Karpas-422 (cell line): ENCODE results near the gene NFKBIE. TPM values are rescaled to one million over a fixed set of nuclear protein-coding genes. Genes with fewer than 3 reads are reported as not detected.

ENCODE experiments used
- DNase-seq: peaks from one replicate; pipeline ENCODE4 v3.0.0-alpha.2; 2015
- H2AFZ ChIP-seq: fragments of 200-600 bp; sonication (generic); 2 replicates; pipeline ENCODE4 v1.6.1; 2014; ENCODE audit warnings: antibody characterized with exemption, low read length, mixed read lengths
- H3K27ac ChIP-seq: fragments of 200-600 bp; sonication (generic); 2 replicates; pipeline ENCODE4 v1.5.1; 2014; ENCODE audit warnings: mild to moderate bottlenecking, low read length, moderate library complexity
- H3K27me3 ChIP-seq: fragments of 200-600 bp; sonication (generic); 2 replicates; pipeline ENCODE4 v1.6.1; 2014; ENCODE audit warnings: low read length, mixed read lengths
- H3K36me3 ChIP-seq: fragments of 200-600 bp; sonication (generic); 2 replicates; pipeline ENCODE4 v1.6.1; 2014; ENCODE audit warnings: low read length, mixed read lengths; ENCODE audit not compliant: insufficient read depth
- H3K4me1 ChIP-seq: fragments of 200-600 bp; sonication (generic); 2 replicates; pipeline ENCODE4 v1.6.1; 2014; ENCODE audit warnings: mild to moderate bottlenecking, low read length, mixed read lengths
- H3K4me2 ChIP-seq: fragments of 200-600 bp; sonication (generic); 2 replicates; pipeline ENCODE4 v1.6.1; 2014; ENCODE audit warnings: low read length, low read depth, mild to moderate bottlenecking; ENCODE audit not compliant: poor library complexity, severe bottlenecking
- H3K4me3 ChIP-seq: fragments of 200-600 bp; sonication (generic); 2 replicates; pipeline ENCODE4 v1.5.1; 2014; ENCODE audit warnings: mild to moderate bottlenecking, antibody characterized with exemption, low read length, mixed read lengths
- H3K79me2 ChIP-seq: fragments of 200-600 bp; sonication (generic); 2 replicates; pipeline ENCODE4 v1.6.1; 2014; ENCODE audit warnings: mild to moderate bottlenecking, low read length, mixed read lengths
- H3K9ac ChIP-seq: fragments of 200-600 bp; sonication (generic); 2 replicates; pipeline ENCODE4 v1.6.0; 2014; ENCODE audit warnings: low read length
- H3K9me2 ChIP-seq: fragments of 200-600 bp; sonication (generic), shearing (Covaris generic); replicated peaks from 2 replicates; pipeline ENCODE4 v1.6.0; 2014; ENCODE audit warnings: mild to moderate bottlenecking, low read length, moderate library complexity; ENCODE audit not compliant: insufficient read depth
- H3K9me3 ChIP-seq: fragments of 300-700, 200-600 bp; sonication (generic); 2 replicates; pipeline ENCODE4 v1.6.1; 2014; ENCODE audit warnings: low read length, mixed read lengths
- H4K20me1 ChIP-seq: fragments of 200-600 bp; sonication (generic); 2 replicates; pipeline ENCODE4 v1.6.1; 2014; ENCODE audit warnings: mild to moderate bottlenecking, antibody characterized with exemption, low read length, low read depth; ENCODE audit not compliant: insufficient read depth
- total RNA-seq: library from RNA; depleted of rRNA; stranded (reverse); fragments of >200 nt; shearing (Covaris generic); gene quantifications from 2 replicates; pipeline ENCODE4 v1.2.3, GENCODE V29; 2014; ENCODE audit warnings: low replicate concordance

NFKBIE gene
- total RNA-seq, 1 experiment from 2014 or later, result 26.1 TPM

- Histone ChIP-seq H3K36me3 (no peaks in the 10 kb centered on the region), H4K20me1 (no peaks in the 10 kb centered on the region), H2AFZ (no peak overlapping the region), H3K4me2 (no peak overlapping the region), H3K9me3 (no peaks in the 10 kb centered on the region), H3K9ac (no peak overlapping the region), H3K79me2 (no peaks in the 10 kb centered on the region), H3K27ac (no peak overlapping the region), H3K4me1 (no peaks in the 10 kb centered on the region), H3K4me3 (no peak overlapping the region), H3K27me3 (no peaks in the 10 kb centered on the region), H3K9me2 (no peaks in the 10 kb centered on the region)
- DNase-seq, result no peak
Measured at GRCh38 chr6:44277763-44278162, 12.4 kb upstream of the NFKBIE start.

DNA sequence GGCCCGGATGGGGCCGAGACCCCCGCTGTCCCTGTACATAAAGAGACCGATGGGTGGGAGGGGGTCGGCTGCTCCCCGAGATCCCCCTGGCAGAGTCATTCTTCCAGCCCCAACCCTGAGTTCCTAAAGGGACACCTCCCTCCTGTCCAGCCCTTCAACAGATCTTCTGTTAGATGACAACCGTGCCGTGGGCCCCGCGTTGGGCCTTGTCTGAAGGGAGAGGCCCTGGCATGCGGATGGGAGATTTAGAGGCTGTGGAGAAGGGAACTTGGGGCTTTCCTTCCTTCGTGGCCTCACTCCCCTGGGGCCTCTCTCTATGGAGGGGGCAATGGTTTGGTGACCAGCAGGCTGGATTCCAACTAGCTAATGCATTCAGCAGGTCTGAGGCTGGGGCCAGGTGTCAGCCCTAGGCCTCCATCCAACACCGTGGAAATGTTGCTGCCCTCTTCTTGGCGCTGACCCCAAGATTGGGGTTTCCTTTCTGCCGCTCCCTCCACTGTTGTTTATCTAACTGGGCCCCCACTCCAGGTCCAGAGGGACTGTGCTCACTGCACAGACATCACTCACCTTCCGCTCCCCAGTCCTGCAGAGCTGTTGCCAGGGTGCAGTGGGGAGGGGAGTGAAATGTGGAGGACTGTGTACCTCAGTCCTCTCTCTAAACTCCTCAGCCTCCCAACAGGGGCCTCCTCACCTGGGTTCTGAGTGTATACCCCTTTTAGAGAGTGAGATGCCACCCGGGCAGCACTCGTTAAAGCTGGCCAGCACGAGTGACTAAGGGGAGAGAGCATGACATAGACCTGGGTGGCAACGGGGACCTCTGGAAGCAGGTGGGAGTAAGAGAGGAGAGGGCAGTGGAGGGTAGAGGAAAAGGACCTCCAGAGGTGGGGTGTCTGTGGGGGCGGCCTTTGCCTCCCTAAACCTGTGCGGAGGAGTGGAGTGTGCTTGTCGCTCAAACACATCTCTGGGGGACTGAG, 11.6 kb upstream of the NFKBIE start:
- no peaks in the 10 kb centered on the region for H4K20me1 ChIP-seq
- no peak for DNase-seq
- no peak overlapping the region for H3K27ac ChIP-seq
- H2AFZ ChIP-seq, result no peak overlapping the region
- no peak overlapping the region for H3K4me2 ChIP-seq
- no peak overlapping the region for H3K4me3 ChIP-seq
- no peaks in the 10 kb centered on the region for H3K79me2 ChIP-seq
- H3K27me3 ChIP-seq, result no peaks in the 10 kb centered on the region
- no peaks in the 10 kb centered on the region for H3K4me1 ChIP-seq
- H3K9me2 ChIP-seq, result no peaks in the 10 kb centered on the region
- H3K9me3 ChIP-seq, result no peaks in the 10 kb centered on the region
- H3K9ac ChIP-seq, result no peak overlapping the region
- no peaks in the 10 kb centered on the region for H3K36me3 ChIP-seq

DNA sequence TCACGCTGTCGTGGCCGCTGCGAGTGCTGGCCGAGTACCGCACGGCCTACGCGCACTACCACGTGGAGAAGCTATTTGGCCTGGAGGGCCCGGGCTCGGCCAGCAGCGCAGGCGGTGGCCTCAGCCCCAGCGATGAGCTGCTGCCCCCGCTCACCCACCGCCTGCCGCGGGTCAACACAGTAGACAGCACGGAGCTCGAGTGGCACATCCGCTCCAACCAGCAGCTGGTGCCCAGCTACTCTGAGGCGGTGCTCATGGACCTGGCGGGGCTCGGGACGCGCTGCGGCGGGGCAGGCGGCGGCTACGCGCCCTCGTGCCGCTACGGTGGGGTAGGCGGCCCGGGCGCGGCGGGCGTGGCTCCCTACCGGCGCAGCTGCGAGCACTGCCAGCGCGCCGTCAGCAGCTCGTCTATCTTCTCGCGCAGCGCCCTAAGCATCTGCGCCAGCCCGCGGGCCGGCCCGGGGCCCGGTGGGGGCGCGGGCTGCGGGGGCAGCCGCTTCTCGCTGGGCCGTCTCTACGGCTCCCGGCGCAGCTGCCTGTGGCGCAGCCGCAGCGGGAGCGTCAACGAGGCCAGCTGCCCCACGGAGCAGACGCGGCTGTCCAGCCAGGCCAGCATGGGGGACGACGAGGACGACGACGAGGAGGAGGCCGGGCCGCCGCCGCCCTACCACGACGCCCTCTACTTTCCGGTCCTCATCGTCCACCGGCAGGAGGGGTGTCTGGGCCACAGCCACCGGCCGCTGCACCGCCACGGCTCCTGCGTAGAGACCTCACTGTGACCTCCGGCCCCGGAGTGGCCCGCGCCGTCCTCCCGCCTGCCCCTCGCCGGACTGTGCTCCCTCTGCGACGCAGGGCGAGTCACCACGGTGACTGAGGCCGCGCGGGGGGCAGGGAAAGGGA, 10.6 kb upstream of the NFKBIE start:
- Histone ChIP-seq H3K36me3 (no peaks in the 10 kb centered on the region), H3K27ac (no peak overlapping the region), H3K79me2 (no peaks in the 10 kb centered on the region), H3K27me3 (no peaks in the 10 kb centered on the region), H3K4me2 (no peak overlapping the region), H3K4me1 (0 out of 2 replicates have a peak, but pooled peaks cover 2% of the 10 kb centered on the region), H4K20me1 (no peaks in the 10 kb centered on the region), H3K9me2 (no peaks in the 10 kb centered on the region), H2AFZ (no peak overlapping the region), H3K4me3 (no peak overlapping the region), H3K9ac (no peak overlapping the region), H3K9me3 (no peaks in the 10 kb centered on the region)
- no peak for DNase-seq

DNA sequence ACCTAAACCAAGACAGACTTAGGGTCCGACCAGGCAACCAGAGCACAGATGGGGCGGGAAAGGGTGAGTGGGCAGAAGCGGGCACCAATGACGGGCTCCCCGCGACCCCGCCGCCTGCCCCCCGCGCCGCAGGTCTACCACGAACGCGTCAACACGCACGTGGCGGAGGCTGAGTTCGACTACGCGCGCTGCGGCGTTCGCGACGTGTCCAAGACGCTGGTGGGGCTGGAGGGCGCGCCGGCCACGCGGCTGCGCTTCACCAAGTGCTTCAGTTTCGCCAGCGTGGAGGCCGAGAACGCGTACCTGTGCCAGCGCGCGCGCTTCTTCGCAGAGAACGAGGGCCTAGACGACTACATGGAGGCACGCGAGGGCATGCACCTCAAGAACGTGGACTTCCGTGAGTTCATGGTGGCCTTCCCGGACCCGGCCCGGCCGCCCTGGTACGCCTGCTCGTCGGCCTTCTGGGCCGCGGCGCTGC, 10.0 kb upstream of the NFKBIE start:
- Histone ChIP-seq H4K20me1 (no peaks in the 10 kb centered on the region), H2AFZ (no peak overlapping the region), H3K9me3 (no peaks in the 10 kb centered on the region), H3K4me3 (no peak overlapping the region), H3K27ac (no peak overlapping the region), H3K9me2 (no peaks in the 10 kb centered on the region), H3K4me1 (0 out of 2 replicates have a peak, but pooled peaks cover 3% of the 10 kb centered on the region), H3K79me2 (no peaks in the 10 kb centered on the region), H3K36me3 (no peaks in the 10 kb centered on the region), H3K27me3 (no peaks in the 10 kb centered on the region), H3K4me2 (no peak overlapping the region), H3K9ac (no peak overlapping the region)
- no peak for DNase-seq

GRCh38 chr6:44273617-44274016, 8.3 kb upstream of the NFKBIE start:
- Histone ChIP-seq H3K4me1 (0 out of 2 replicates have a peak, but pooled peaks cover 3% of the 10 kb centered on the region), H3K36me3 (no peaks in the 10 kb centered on the region), H4K20me1 (0 out of 2 replicates have a peak, but pooled peaks cover 3% of the 10 kb centered on the region), H2AFZ (no peak overlapping the region), H3K79me2 (no peaks in the 10 kb centered on the region), H3K27me3 (no peaks in the 10 kb centered on the region), H3K9ac (no peak overlapping the region), H3K4me2 (no peak overlapping the region), H3K9me2 (no peaks in the 10 kb centered on the region), H3K9me3 (no peaks in the 10 kb centered on the region), H3K27ac (no peak overlapping the region), H3K4me3 (no peak overlapping the region)
- DNase-seq, result no peak

GRCh38 chr6:44272999-44273566, 7.7 kb upstream of the NFKBIE start:
- Histone ChIP-seq H3K36me3 (no peaks in the 10 kb centered on the region), H3K9me2 (no peaks in the 10 kb centered on the region), H3K9ac (no peak overlapping the region), H3K4me2 (no peak overlapping the region), H3K79me2 (no peaks in the 10 kb centered on the region), H3K4me1 (0 out of 2 replicates have a peak, but pooled peaks cover 3% of the 10 kb centered on the region), H3K27me3 (no peaks in the 10 kb centered on the region), H3K9me3 (no peaks in the 10 kb centered on the region), H3K27ac (no peak overlapping the region), H3K4me3 (no peak overlapping the region), H4K20me1 (0 out of 2 replicates have a peak, but pooled peaks cover 3% of the 10 kb centered on the region), H2AFZ (no peak overlapping the region)
- DNase-seq, result no peak

GRCh38 chr6:44272529-44272928, 7.2 kb upstream of the NFKBIE start:
- no peak for DNase-seq
- 0 out of 2 replicates have a peak, but pooled peaks cover 3% of the 10 kb centered on the region for H4K20me1 ChIP-seq
- no peaks in the 10 kb centered on the region for H3K36me3 ChIP-seq
- H3K9me3 ChIP-seq, result no peaks in the 10 kb centered on the region
- no peak overlapping the region for H3K9ac ChIP-seq
- H3K4me3 ChIP-seq, result no peak overlapping the region
- H3K27me3 ChIP-seq, result no peaks in the 10 kb centered on the region
- no peak overlapping the region for H2AFZ ChIP-seq
- H3K4me1 ChIP-seq, result 0 out of 2 replicates have a peak, but pooled peaks cover 3% of the 10 kb centered on the region
- H3K9me2 ChIP-seq, result no peaks in the 10 kb centered on the region
- no peak overlapping the region for H3K4me2 ChIP-seq
- no peaks in the 10 kb centered on the region for H3K79me2 ChIP-seq
- H3K27ac ChIP-seq, result no peak overlapping the region
